GM10266 (cell line): ENCODE measurements around the gene TAF15.
A peak's percentile ranks its signal among the peaks of the same experiment; 100 is the strongest.

ENCODE experiments used
- DNase-seq: peaks from one replicate; pipeline ENCODE4 v3.0.0; 2012; ENCODE audit errors: extremely low spot score
- CTCF ChIP-seq: IDR thresholded peaks from 2 replicates; pipeline ENCODE4 v1.5.1; 2012; ENCODE audit warnings: mild to moderate bottlenecking, low read depth; ENCODE audit not compliant: control insufficient read depth, insufficient read depth; ENCODE audit errors: missing control alignments

The TAF15 gene

GRCh38 chr17:35892091-35893035 is 83.1 kb downstream of the TAF15 start:
- TF ChIP-seq CTCF: no peak
- peak; percentile 37 for DNase-seq

GRCh38 chr17:35893751-35894150 is 84.5 kb downstream of the TAF15 start:
- TF ChIP-seq CTCF: no peak
- DNase-seq: no peak

- no peak for DNase-seq
- TF ChIP-seq CTCF: no peak
Observed at GRCh38 chr17:35894206-35894605, 84.9 kb downstream of the TAF15 start.

GRCh38 chr17:35895636-35896587 is 86.6 kb downstream of the TAF15 start:
- DNase-seq: peak; percentile 40
- no peak for TF ChIP-seq CTCF
